Adrenal gland (tissue), 12 donors: ENCODE results near the gene NMT1. TPM values are rescaled to one million over a fixed set of nuclear protein-coding genes. Genes with fewer than 3 reads are reported as not detected.

Experiments
- DNase-seq, 7 donors: peaks; one replicate each; pipeline ENCODE4 v3.0.0-alpha.2; 2019 to 2020
- H3K27ac ChIP-seq, 5 donors: fragments of 200-600 bp; sonication (generic) in 4 of 5; 1 replicate in 3 of 5; 2 replicates in 2 of 5; pipeline versions ENCODE4 v1.5.1 to v1.8.0; 2016 to 2020; ENCODE audit warnings: mild to moderate bottlenecking in 1 of 5
- H3K27me3 ChIP-seq: fragments of 200-600 bp; 2 replicates; pipeline ENCODE4 v1.8.0; 2021
- H3K36me3 ChIP-seq, 2 donors: fragments of 200-600 bp; replicated peaks in 1 of 2; 1 replicate in 1 of 2; 2 replicates in 1 of 2; pipeline versions ENCODE4 v1.5.1 to v1.8.0; 2018 to 2022
- H3K4me1 ChIP-seq, 2 donors: fragments of 200-600 bp; replicated peaks in 1 of 2; 1 replicate in 1 of 2; 2 replicates in 1 of 2; pipeline versions ENCODE4 v1.5.1 to v1.8.0; 2018 to 2021
- H3K4me3 ChIP-seq, 4 donors: fragments of 200-600 bp; sonication (generic) in 3 of 4; one replicate each; pipeline ENCODE4 v1.5.1; 2016 to 2018
- H3K9me3 ChIP-seq, 3 donors: fragments of 200-600 bp; sonication (generic) in 1 of 3; replicated peaks in 1 of 3; 1 replicate in 2 of 3; 2 replicates in 1 of 3; pipeline versions ENCODE4 v1.5.1 to v1.8.0; 2016 to 2021
- POLR2A ChIP-seq, 2 donors: fragments of 450-650 bp; IDR thresholded peaks; one replicate each; pipeline ENCODE4 v1.6.1; 2017; ENCODE audit warnings: antibody characterized with exemption in 2 of 2, mild to moderate bottlenecking in 2 of 2, moderate library complexity in 1 of 2
- WGBS, 4 donors: extraction: QIAGEN DNeasy Blood & Tissue Kit in 2 of 4; methylation state at CpG; one replicate each; pipeline versions ENCODE4 v1.1.5 to v1.1.7; 2013 to 2017; 5-methylcytosine and 5-hydroxymethylcytosine counted together
- intact Hi-C, 2 donors: fragments of 100-400 bp; cut with DNase I; formaldehyde crosslinking; loops; one replicate each; pipeline versions ENCODE4 v1.14.1 to v1.15.0; 2022 to 2023
- polyA plus RNA-seq, 3 donors: library from polyadenylated mRNA; stranded (reverse); fragments of 200-250 nt in 2 of 3; fragments of 350-450 nt in 1 of 3; fragmentation: Illumina TruSeq in 1 of 3; extraction: RNeasy Lipid Tissue Mini Kit (QIAGEN cat#74804) in 1 of 3; gene quantifications; one replicate each; pipeline ENCODE4 v1.2.3, GENCODE V29; 2013 to 2014
- total RNA-seq, 9 donors: library from RNA; depleted of rRNA in 4 of 9; stranded (reverse); fragments of >200 nt in 4 of 9; fragments of 120-200 nt in 1 of 9; fragmentation: NEBNext Ultra II Directional in 1 of 9; extraction: Animal tissue kit (Norgen Biotek cat#: 25700) in 1 of 9; gene quantifications; one replicate each; pipeline versions ENCODE4 v1.1.0 to v1.2.4, GENCODE V29; 2013 to 2023
- TF ChIP-seq, protein P1 (sequence below), 6 experiments: fragments of 450-650 bp in 4 of 6; fragments of 200-600 bp in 2 of 6; sonication (generic) in 1 of 6; IDR thresholded peaks; 1 replicate in 5 of 6; 2 replicates in 1 of 6; pipeline versions ENCODE4 v1.5.1 to v1.8.0; 2016 to 2021; ENCODE audit warnings: antibody characterized with exemption in 6 of 6, mild to moderate bottlenecking in 2 of 6, moderate library complexity in 1 of 6
- donor health status: healthy with polysubstance abuse.
- donor health status: Bipolar disorder and iron deficiency.
- donor health status: DM: yes; HTN: yes; CAD: no.
- donor health status: DM: no; HTN: no; CAD: no.
- donor health status: DM: no; HTN: no; CAD: no.
- donor health status: DM: yes; HTN: yes; CAD: no.

NMT1 gene
- total and polyA plus RNA-seq, 12 donors: 85.9 to 174 (median 136) TPM

DNA sequence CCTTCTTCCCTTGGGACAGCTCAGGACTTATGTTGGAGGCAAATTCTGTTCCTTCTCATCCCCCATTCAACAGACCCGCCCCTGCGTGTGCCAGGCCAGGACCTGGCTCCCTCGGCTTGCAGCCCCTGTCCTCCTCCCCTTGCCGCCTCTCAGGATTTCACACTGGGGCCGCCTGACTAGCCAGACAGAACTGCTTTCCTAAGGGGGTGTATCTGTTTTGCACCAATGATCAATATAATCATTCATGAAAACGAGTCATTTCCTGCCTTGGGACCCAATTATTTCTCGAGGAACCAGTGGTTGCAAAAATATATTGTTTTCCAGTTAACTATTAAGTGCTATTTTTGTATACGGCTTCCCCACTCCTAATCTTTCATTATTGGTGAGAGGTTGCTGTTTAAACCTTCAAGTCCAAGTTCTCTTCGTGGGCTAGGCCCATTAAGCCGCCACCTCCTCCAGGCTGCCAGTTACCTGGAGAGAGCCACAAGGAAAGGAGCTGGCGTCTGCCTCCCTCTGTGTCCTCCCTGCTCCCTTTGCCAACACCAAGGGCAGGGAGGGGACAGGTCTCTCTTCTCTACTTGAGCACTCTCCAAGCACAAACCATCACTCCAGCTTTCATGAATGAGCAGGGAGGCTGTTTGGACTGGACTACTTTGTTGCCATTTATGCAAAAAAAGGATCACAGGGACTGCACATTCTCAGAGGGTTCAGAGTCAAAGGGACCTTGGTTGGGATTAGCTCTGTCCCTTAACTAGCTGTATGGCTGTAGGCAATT, 18.6 kb upstream of the NMT1 start:
- no peaks in the 10 kb centered on the region for H3K9me3 ChIP-seq
- no peak for TF ChIP-seq POLR2A (IDR thresholded peaks at IDR 0.05)
- TF ChIP-seq, protein P1, sequence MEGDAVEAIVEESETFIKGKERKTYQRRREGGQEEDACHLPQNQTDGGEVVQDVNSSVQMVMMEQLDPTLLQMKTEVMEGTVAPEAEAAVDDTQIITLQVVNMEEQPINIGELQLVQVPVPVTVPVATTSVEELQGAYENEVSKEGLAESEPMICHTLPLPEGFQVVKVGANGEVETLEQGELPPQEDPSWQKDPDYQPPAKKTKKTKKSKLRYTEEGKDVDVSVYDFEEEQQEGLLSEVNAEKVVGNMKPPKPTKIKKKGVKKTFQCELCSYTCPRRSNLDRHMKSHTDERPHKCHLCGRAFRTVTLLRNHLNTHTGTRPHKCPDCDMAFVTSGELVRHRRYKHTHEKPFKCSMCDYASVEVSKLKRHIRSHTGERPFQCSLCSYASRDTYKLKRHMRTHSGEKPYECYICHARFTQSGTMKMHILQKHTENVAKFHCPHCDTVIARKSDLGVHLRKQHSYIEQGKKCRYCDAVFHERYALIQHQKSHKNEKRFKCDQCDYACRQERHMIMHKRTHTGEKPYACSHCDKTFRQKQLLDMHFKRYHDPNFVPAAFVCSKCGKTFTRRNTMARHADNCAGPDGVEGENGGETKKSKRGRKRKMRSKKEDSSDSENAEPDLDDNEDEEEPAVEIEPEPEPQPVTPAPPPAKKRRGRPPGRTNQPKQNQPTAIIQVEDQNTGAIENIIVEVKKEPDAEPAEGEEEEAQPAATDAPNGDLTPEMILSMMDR (IDR thresholded peaks at IDR 0.05): no peak
- no peak for DNase-seq
- intact Hi-C loops: no loop called here
- peaks cover 23 to 36% of the 10 kb centered on the region in 2 donors for H3K4me1 ChIP-seq
- WGBS, 4 donors: 74 to 81% (median 76%) methylated on average over 11 of the region's 11 CpGs
- H3K27me3 ChIP-seq: no peaks in the 10 kb centered on the region
- peak overlapping the region in 4 of 5 donors; percentile 22 to 60 (median 46) for H3K27ac ChIP-seq
- H3K4me3 ChIP-seq: no peak overlapping the region
- no peaks in the 10 kb centered on the region for H3K36me3 ChIP-seq

DNA sequence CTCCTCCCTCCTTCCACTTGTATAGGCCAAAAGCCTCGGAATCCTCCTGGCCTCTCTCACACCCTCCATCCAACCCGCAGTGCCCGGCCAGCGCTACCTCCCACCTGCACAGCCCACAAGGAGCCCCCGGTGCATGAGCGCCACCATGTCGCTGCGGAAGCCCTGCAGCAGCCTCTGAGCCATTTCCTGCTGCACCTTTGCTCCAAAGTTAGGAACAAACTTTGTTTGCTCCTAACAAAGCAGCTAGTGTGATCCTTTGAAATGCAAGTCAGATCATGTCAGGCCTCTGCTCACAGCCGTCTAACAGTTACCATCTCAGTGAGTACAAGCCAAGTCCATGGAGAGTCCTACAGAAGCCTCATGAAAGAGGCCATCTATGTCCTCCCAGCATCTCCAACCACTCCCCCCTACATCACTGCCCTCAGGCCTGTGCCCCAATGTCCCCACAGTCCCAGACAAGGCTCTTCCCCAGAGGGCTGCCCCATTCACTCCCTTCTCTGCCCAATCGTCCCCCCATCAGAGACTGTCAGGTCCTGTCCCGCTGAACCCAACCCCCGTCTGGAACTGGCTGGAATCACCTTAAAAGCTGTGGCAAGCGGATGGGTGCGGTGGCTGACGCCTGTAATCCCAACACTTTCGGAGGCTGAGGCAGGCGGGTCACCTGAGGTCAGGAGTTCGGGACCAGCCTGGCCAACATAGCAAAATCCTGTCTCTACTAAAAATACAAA, 17.1 kb upstream of the NMT1 start:
- H3K4me1 ChIP-seq: peaks cover 23 to 36% of the 10 kb centered on the region in 2 donors
- intact Hi-C loops: no loop called here

DNA sequence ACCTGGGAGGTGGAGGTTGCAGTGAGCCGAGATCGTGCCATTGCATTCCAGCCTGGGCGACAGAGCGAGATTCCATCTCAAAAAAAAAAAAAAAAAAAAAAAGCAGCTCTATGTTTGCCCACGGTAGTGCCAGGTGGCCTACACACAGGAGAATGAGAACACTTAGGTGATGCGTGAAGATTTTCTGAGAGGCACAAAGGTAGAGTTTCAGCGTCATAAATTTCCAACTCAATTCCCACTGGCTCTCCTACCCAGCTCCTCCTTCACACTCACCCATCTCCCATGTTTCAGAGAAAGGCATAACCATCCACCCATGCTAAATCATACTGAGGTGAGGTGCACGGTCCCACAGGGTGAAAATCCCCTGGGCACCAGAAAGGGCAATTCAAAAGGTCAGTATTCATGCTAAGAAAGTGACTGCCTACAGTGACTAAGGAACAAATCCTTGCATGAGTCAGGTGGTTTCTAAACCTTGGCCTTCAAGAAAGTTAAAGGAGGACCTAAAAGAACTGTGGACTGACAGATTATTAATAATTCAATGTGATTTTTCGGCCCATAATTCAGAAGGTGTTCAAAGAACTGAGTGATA, 14.5 kb upstream of the NMT1 start:
- Histone ChIP-seq H3K27me3 (no peaks in the 10 kb centered on the region), H3K9me3 (no peaks in the 10 kb centered on the region), H3K27ac (no peak overlapping the region), H3K4me1 (peaks cover 25 to 44% of the 10 kb centered on the region in 2 donors), H3K4me3 (no peak overlapping the region), H3K36me3 (no peaks in the 10 kb centered on the region)
- no peak for TF ChIP-seq POLR2A (IDR thresholded peaks at IDR 0.05)
- TF ChIP-seq, protein P1 (IDR thresholded peaks at IDR 0.05): no peak
- DNase-seq: no peak
- intact Hi-C loops: no loop called here
- WGBS, 4 donors: 78 to 89% (median 83%) methylated on average over 7 to 9 of the region's 9 CpGs

More for the DNA sequence above, 17.1 kb upstream of the NMT1 start:
- DNase-seq: no peak
- no peaks in the 10 kb centered on the region for H3K27me3 ChIP-seq
- peak overlapping the region in 3 of 5 donors; percentile 22 to 54 (median 41) for H3K27ac ChIP-seq
- WGBS, 4 donors: 69 to 82% (median 79%) methylated on average over 12 to 18 of the region's 18 CpGs
- H3K4me3 ChIP-seq: no peak overlapping the region
- no peaks in the 10 kb centered on the region for H3K9me3 ChIP-seq
- H3K36me3 ChIP-seq: no peaks in the 10 kb centered on the region
- TF ChIP-seq, protein P1 (IDR thresholded peaks at IDR 0.05): no peak
- TF ChIP-seq POLR2A (IDR thresholded peaks at IDR 0.05): no peak
